GM21390 (cell line): ENCODE data around the gene SERPINE2.

Experiments
- ATAC-seq: cut with Tn5 transposase; IDR thresholded peaks from one replicate; pipeline ENCODE4 v1.9.1; 2021; ENCODE audit not compliant: unreplicated experiment

Gene SERPINE2

GRCh38 chr2:224039080-224039769, at the start of gene SERPINE2:
SERPINE2 (minus strand) TSS chr2:224039286; CDS start chr2:224001900, 37,386 bp downstream.
- ATAC-seq, result peak; percentile 56

- no peak for ATAC-seq
Measured at GRCh38 chr2:224086226-224086914, 47.3 kb upstream of the SERPINE2 start.

- no peak for ATAC-seq
Measured at GRCh38 chr2:224085811-224086210, 46.7 kb upstream of the SERPINE2 start.

GRCh38 chr2:224085246-224085645, 46.2 kb upstream of the SERPINE2 start:
- no peak for ATAC-seq

- ATAC-seq, result no peak
Measured at GRCh38 chr2:224084266-224084892, 45.3 kb upstream of the SERPINE2 start.

GRCh38 chr2:224083638-224084037, 44.6 kb upstream of the SERPINE2 start:
- no peak for ATAC-seq

- no peak for ATAC-seq
Measured at GRCh38 chr2:224078656-224079055, 39.6 kb upstream of the SERPINE2 start.

- no peak for ATAC-seq
Measured at GRCh38 chr2:224077773-224078507, 38.9 kb upstream of the SERPINE2 start.

GRCh38 chr2:224075588-224075987, 36.5 kb upstream of the SERPINE2 start:
- ATAC-seq, result no peak

- ATAC-seq, result no peak
Measured at GRCh38 chr2:224073676-224074075, 34.6 kb upstream of the SERPINE2 start.

- no peak for ATAC-seq
Measured at GRCh38 chr2:224072541-224073188, 33.6 kb upstream of the SERPINE2 start.

- no peak for ATAC-seq
Measured at GRCh38 chr2:224069172-224069571, 30.1 kb upstream of the SERPINE2 start.

GRCh38 chr2:224063298-224063648, 24.2 kb upstream of the SERPINE2 start:
- no peak for ATAC-seq

GRCh38 chr2:224062481-224063297, 23.6 kb upstream of the SERPINE2 start:
- no peak for ATAC-seq

- no peak for ATAC-seq
Measured at GRCh38 chr2:224060783-224061482, 21.8 kb upstream of the SERPINE2 start.

- ATAC-seq, result no peak
Measured at GRCh38 chr2:224059178-224059577, 20.1 kb upstream of the SERPINE2 start.

- ATAC-seq, result no peak
Measured at GRCh38 chr2:224058048-224058775, 19.1 kb upstream of the SERPINE2 start.

GRCh38 chr2:224056889-224057288, 17.8 kb upstream of the SERPINE2 start:
- ATAC-seq, result no peak

GRCh38 chr2:224055101-224055500, 16.0 kb upstream of the SERPINE2 start:
- no peak for ATAC-seq
